ENCODE data around the gene DOK5. TPM values are rescaled to one million over a fixed set of nuclear protein-coding genes. Genes with fewer than 3 reads are reported as not detected.

The DOK5 gene
- polyA plus RNA-seq, 1 of the 3 experiments (the other 2 are of a cell fraction): 12.4 TPM

GRCh38 chr20:54491506-54491905 is 16.1 kb downstream of the DOK5 start (continued):
- TF ChIP-seq ZBTB33 (IDR thresholded peaks at IDR 0.05; ENCODE audit: borderline replicate concordance, low read depth): no peak
- no peak for TF ChIP-seq EP300 (IDR thresholded peaks at IDR 0.05; ENCODE audit: borderline replicate concordance in 1 of 2, low read depth in 1 of 2, low read length in 1 of 2)
- TF ChIP-seq RFX5 (IDR thresholded peaks at IDR 0.05; ENCODE audit: low read length): no peak
- TF ChIP-seq NFIC (IDR thresholded peaks at IDR 0.05; ENCODE audit: borderline replicate concordance): no peak
- TF ChIP-seq FOXM1 (IDR thresholded peaks at IDR 0.05; ENCODE audit: low read depth): no peak
- TF ChIP-seq MEF2A (IDR thresholded peaks at IDR 0.05; ENCODE audit: borderline replicate concordance, low read depth): no peak
- TF ChIP-seq RCOR1 (IDR thresholded peaks at IDR 0.05; ENCODE audit: low read length): no peak

GRCh38 chr20:54494303-54495006 is 19.1 kb downstream of the DOK5 start:
- peaks cover 4% of the 10 kb centered on the region; the same call in 1 of the 2 replicates for H4K20me1 ChIP-seq (ENCODE audit: insufficient read depth)
- WGBS (ENCODE audit: low lambda C conversion rate): 17% methylated on average over 3 of the region's 3 CpGs
- H3K27ac ChIP-seq (ENCODE audit: low read depth in 2 of 2, low read length in 1 of 2): no peak overlapping the region
- no peak overlapping the region for H2AFZ ChIP-seq (ENCODE audit: low read depth)
- peaks cover 0 to 7% of the 10 kb centered on the region in 2 experiments; a peak in 1 of 4 replicates for H3K4me1 ChIP-seq (ENCODE audit: control insufficient read depth in 1 of 2, insufficient read depth in 2 of 2, low read depth in 1 of 2, low read length in 1 of 2)
- no peaks in the 10 kb centered on the region for H3K36me3 ChIP-seq (replicated peaks in 1 of 2; ENCODE audit: control insufficient read depth in 1 of 2, insufficient read depth in 2 of 2, low read length in 1 of 2)
- H3K4me2 ChIP-seq: no peak overlapping the region
- H3F3A ChIP-seq (replicated peaks; ENCODE audit: insufficient read depth): peaks cover 7% of the 10 kb centered on the region
- ChIA-PET POLR2A (no interaction called here), CTCF (interaction anchor here (1.6 kb wide), 1 partner anchor 11 kb away, joined by 4 read pairs; no protein-coding TSS in a partner anchor)
- no peak for DNase-seq
- H3K79me2 ChIP-seq (ENCODE audit: insufficient read depth): peaks cover 46% of the 10 kb centered on the region
- H3K4me3 ChIP-seq (ENCODE audit: low read depth in 2 of 2, low read length in 1 of 2): no peak overlapping the region
- no peaks in the 10 kb centered on the region for H3K9me2 ChIP-seq
- no peak overlapping the region for H3K9ac ChIP-seq
- no peaks in the 10 kb centered on the region for H3K27me3 ChIP-seq (ENCODE audit: insufficient read depth)
- peak; percentile 65; the same call in 1 of the 2 replicates for TF ChIP-seq REST (IDR thresholded peaks at IDR 0.05; ENCODE audit: low read depth, low read length)
- TF ChIP-seq MAX (IDR thresholded peaks at IDR 0.05; ENCODE audit: low read depth): no peak
- H3K9me3 ChIP-seq: no peaks in the 10 kb centered on the region
